MCF 10A (cell line): ENCODE data around the gene LIF. TPM values are rescaled to one million over a fixed set of nuclear protein-coding genes. Genes with fewer than 3 reads are reported as not detected.

Experiments
- BruUV-seq: library from RNA; stranded (reverse); fragments of 400-500 nt; replicated peaks from 2 replicates; lab custom pipeline; 2021; lab: Mats Ljungman, UMichigan
- CTCF ChIA-PET: fragments of 300-600 bp; sonication (Branson Sonifier 250); formaldehyde crosslinking; extraction: SDS; loops from one replicate; lab custom pipeline; 2021; ENCODE audit warnings: antibody characterized with exemption, inconsistent platforms; lab: Yijun Ruan, JAX
- POLR2A ChIA-PET: fragments of 300-600, 350-650 bp; sonication (Branson Sonifier 250); formaldehyde crosslinking; extraction: SDS; loops from one replicate; lab custom pipeline; 2020; ENCODE audit warnings: antibody characterized with exemption, inconsistent platforms; lab: Yijun Ruan, JAX
- DNase-seq: peaks from one replicate; pipeline ENCODE4 v3.0.0-alpha.2; 2018; ENCODE audit not compliant: unreplicated experiment
- H3K27ac Mint-ChIP-seq: one replicate; pipeline ENCODE4 v1.8.0; 2022; ENCODE audit warnings: mild to moderate bottlenecking, low read depth, mixed read lengths; ENCODE audit not compliant: unreplicated experiment
- H3K27me3 Mint-ChIP-seq: one replicate; pipeline ENCODE4 v1.8.0; 2022; ENCODE audit warnings: mixed read lengths; ENCODE audit not compliant: insufficient read depth, unreplicated experiment
- H3K36me3 Mint-ChIP-seq: one replicate; pipeline ENCODE4 v1.8.0; 2022; ENCODE audit warnings: mild to moderate bottlenecking, moderate library complexity, mixed read lengths; ENCODE audit not compliant: insufficient read depth, unreplicated experiment
- H3K4me1 Mint-ChIP-seq: one replicate; pipeline ENCODE4 v1.8.0; 2022; ENCODE audit warnings: mixed read lengths; ENCODE audit not compliant: insufficient read depth, unreplicated experiment
- H3K4me3 Mint-ChIP-seq: one replicate; pipeline ENCODE4 v1.8.0; 2022; ENCODE audit warnings: mild to moderate bottlenecking, moderate library complexity, mixed read lengths; ENCODE audit not compliant: unreplicated experiment
- H3K9me3 Mint-ChIP-seq: one replicate; pipeline ENCODE4 v1.8.0; 2022; ENCODE audit warnings: mixed read lengths; ENCODE audit not compliant: unreplicated experiment
- intact Hi-C: fragments of 100-400 bp; cut with micrococcal nuclease; formaldehyde crosslinking; loops from 2 replicates; pipeline ENCODE4 v1.14.1; 2022
- total RNA-seq: library from RNA; stranded (reverse); gene quantifications from 2 replicates; pipeline ENCODE4 v1.2.3, GENCODE V29; 2022
- TF ChIP-seq, protein P1 (sequence below): fragments of 200-600 bp; IDR thresholded peaks from one replicate; pipeline ENCODE4 v1.8.0; 2022; ENCODE audit warnings: antibody characterized with exemption, mild to moderate bottlenecking; ENCODE audit not compliant: unreplicated experiment

LIF gene
- total RNA-seq, 1 experiment from 2014 or later: 19.3 TPM

DNA sequence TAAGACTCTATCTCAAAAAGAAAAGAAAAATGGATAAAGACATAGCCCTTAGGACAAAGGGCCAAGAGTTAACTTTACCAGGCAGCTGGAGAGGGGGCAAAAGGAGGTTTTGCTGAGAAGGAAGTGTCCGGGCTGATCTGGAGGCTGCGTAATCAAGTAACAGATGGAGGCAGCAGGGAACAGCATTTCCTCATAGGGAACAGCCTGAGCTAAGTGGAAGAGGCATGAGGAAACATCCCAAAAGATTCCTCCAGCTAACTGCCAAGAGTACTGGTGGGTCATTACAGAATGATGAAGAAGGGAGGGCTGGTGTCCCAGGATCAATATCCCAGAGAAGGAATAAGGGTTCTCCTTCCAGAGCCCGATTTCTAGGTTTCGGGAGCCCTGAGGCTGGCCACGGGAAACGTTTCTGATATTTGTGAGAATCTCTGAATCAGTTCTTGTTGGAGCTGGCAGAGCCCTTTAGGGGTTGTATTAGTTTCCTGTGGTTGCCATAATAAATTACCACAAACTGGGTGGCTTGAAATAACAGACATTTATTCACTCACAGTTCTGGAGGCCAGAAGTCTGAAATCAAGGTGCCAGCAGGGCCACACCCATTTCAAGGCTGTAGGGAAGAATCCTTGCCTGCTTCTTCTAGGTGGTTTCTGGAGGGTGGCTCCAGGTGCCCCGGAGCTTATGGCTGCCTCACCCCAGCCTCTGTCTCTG is 21.2 kb downstream of the LIF start:
- no TSS peak for BruUV-seq
- no peak overlapping the region for H3K4me3 Mint-ChIP-seq
- CTCF ChIA-PET: interaction anchor here (0.9 kb wide), 1 partner anchor 31 kb away, joined by 5 read pairs; no protein-coding TSS in a partner anchor
- H3K4me1 Mint-ChIP-seq: peaks cover 20% of the 10 kb centered on the region
- DNase-seq: no peak
- TF ChIP-seq, protein P1, sequence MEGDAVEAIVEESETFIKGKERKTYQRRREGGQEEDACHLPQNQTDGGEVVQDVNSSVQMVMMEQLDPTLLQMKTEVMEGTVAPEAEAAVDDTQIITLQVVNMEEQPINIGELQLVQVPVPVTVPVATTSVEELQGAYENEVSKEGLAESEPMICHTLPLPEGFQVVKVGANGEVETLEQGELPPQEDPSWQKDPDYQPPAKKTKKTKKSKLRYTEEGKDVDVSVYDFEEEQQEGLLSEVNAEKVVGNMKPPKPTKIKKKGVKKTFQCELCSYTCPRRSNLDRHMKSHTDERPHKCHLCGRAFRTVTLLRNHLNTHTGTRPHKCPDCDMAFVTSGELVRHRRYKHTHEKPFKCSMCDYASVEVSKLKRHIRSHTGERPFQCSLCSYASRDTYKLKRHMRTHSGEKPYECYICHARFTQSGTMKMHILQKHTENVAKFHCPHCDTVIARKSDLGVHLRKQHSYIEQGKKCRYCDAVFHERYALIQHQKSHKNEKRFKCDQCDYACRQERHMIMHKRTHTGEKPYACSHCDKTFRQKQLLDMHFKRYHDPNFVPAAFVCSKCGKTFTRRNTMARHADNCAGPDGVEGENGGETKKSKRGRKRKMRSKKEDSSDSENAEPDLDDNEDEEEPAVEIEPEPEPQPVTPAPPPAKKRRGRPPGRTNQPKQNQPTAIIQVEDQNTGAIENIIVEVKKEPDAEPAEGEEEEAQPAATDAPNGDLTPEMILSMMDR: no peak
- intact Hi-C loops: no loop called here
- H3K27me3 Mint-ChIP-seq: no peaks in the 10 kb centered on the region
- no peak overlapping the region for H3K27ac Mint-ChIP-seq
- peaks cover 6% of the 10 kb centered on the region for H3K9me3 Mint-ChIP-seq
- POLR2A ChIA-PET: interaction anchor here (1.2 to 1.8 kb wide), 2 partner anchors 13 to 20 kb away, joined by 4 to 7 read pairs; no protein-coding TSS in a partner anchor
- H3K36me3 Mint-ChIP-seq: no peaks in the 10 kb centered on the region

DNA sequence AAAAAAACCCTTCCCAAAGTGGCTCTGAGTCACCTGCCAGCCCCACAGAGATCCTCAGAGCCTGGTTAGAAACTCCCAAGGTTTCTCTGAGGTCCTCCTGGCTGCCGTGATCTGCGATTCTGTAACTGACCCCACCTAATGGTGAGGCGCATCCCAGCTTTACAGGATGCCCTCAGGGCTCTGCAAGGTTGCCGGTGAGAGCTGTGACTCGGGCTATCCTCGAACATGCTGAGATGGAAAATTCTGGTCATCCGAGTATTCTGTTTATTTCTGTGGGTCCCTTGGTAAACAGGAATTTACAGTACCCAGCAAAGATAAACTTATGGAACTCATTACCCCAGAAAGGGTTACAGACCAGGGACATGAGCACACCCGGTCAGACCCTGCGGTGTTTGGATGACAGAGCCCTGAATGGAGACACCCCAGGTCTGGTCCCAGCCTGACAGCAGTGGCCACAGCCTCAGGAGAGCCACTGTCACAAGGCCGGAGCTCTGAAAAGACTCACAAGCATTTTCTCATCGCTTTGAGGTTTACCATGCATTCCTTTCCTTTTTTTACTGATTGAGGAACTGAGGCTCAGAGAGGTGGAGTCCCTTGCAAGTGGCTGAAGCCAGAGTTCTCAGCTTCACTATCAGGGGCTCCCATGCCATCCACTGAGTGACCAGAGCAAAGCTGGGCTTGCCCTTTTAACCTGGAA is 22.2 kb downstream of the LIF start:
- BruUV-seq: no TSS peak
- TF ChIP-seq, protein P1: no peak
- Mint-ChIP-seq H3K9me3 (peaks cover 6% of the 10 kb centered on the region), H3K4me3 (no peak overlapping the region), H3K4me1 (peaks cover 25% of the 10 kb centered on the region), H3K27ac (no peak overlapping the region), H3K36me3 (no peaks in the 10 kb centered on the region), H3K27me3 (no peaks in the 10 kb centered on the region)
- no peak for DNase-seq
- intact Hi-C loops: no loop called here
- POLR2A ChIA-PET: interaction anchor here (0.6 to 1.8 kb wide), 2 partner anchors 12 to 20 kb away, joined by 3 to 7 read pairs; no protein-coding TSS in a partner anchor
- CTCF ChIA-PET: no interaction called here

DNA sequence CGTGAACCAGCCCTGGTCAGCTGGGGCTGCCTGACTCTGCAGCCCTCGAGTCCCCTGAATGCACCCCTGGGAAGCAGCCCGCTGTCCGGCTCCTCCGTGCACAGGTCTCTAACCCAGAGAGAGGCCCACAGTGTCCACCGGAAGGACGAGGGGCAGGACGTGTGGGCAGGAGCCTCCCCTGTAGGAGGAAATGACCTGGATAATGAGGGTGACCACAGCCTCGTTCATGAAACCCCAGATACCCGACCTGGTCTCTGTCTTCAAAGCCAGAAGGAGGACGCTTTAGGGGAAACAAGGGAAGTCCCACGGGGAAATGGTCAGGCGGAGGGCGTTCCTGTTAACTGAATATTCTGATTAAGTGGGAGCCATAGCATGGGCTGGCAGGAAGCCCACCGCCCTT is 23.3 kb downstream of the LIF start:
- TF ChIP-seq, protein P1: no peak
- Mint-ChIP-seq H3K36me3 (peaks cover 4% of the 10 kb centered on the region), H3K4me1 (peaks cover 18% of the 10 kb centered on the region), H3K27me3 (no peaks in the 10 kb centered on the region), H3K9me3 (peaks cover 6% of the 10 kb centered on the region), H3K27ac (no peak overlapping the region), H3K4me3 (no peak overlapping the region)
- intact Hi-C loops: no loop called here
- POLR2A ChIA-PET: interaction anchor here (0.6 kb wide), 1 partner anchor 19 kb away, joined by 3 read pairs; no protein-coding TSS in a partner anchor
- DNase-seq: no peak
- CTCF ChIA-PET: no interaction called here
- BruUV-seq: no TSS peak

DNA sequence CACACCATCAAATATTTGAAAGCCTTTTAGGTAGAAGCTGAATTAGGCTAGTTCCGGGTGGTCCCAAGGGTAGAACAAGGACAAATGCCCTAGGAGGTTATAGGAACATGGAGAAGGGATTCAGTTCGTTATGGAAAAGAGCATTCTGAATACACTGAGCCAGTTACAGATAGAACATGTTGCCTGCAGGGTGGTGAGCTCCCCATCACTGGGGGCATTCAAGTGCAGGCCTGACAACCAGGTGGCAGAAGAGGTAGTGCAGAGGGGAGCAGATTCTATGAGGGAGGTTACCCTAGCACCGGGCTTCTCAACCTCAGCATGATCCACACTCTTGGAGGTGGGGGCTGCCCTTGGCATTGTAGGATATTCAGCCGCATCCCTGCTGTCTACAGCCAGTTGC is 24.2 kb downstream of the LIF start:
- Mint-ChIP-seq H3K4me1 (peaks cover 13% of the 10 kb centered on the region), H3K27me3 (no peaks in the 10 kb centered on the region), H3K27ac (no peak overlapping the region), H3K36me3 (peaks cover 6% of the 10 kb centered on the region), H3K9me3 (peaks cover 6% of the 10 kb centered on the region), H3K4me3 (no peak overlapping the region)
- ChIA-PET CTCF (no interaction called here), POLR2A (no interaction called here)
- DNase-seq: no peak
- intact Hi-C loops: no loop called here
- TF ChIP-seq, protein P1: no peak
- BruUV-seq: no TSS peak
